Glomerular visceral epithelial cell (primary cell): Measurements from ENCODE around the gene SUPT5H.
"Not testable (repeated sequence)": the region's sequence is repeated elsewhere in the genome, so short reads cannot be mapped to it uniquely, and the experiment has no call there.

Source experiments
- DNase-seq: peaks from one replicate; pipeline ENCODE4 v3.0.0-alpha.2; 2016; ENCODE audit errors: extremely low spot score

The SUPT5H gene

GRCh38 chr19:39465956-39466747, 20.8 kb downstream of the SUPT5H start:
- no peak for DNase-seq

GRCh38 chr19:39467941-39468340, 22.6 kb downstream of the SUPT5H start:
- DNase-seq: no peak

GRCh38 chr19:39469036-39469435, 23.7 kb downstream of the SUPT5H start:
- DNase-seq: no peak

GRCh38 chr19:39469567-39469966, 24.2 kb downstream of the SUPT5H start:
- DNase-seq: no peak

- no peak for DNase-seq
Measured at GRCh38 chr19:39470724-39471339, 25.4 kb downstream of the SUPT5H start.

- DNase-seq: no peak
Measured at GRCh38 chr19:39471756-39472536, 26.6 kb downstream of the SUPT5H start.

- DNase-seq: no peak
Measured at GRCh38 chr19:39472746-39473442, 27.5 kb downstream of the SUPT5H start.

GRCh38 chr19:39473443-39473960, 28.1 kb downstream of the SUPT5H start:
- no peak for DNase-seq

GRCh38 chr19:39474139-39474620, 28.8 kb downstream of the SUPT5H start:
- DNase-seq: peak; percentile 37

GRCh38 chr19:39475748-39476147, 30.4 kb downstream of the SUPT5H start:
- no peak for DNase-seq

GRCh38 chr19:39479319-39479801, 34.0 kb downstream of the SUPT5H start:
- DNase-seq: not testable (repeated sequence)

GRCh38 chr19:39479916-39480315, 34.5 kb downstream of the SUPT5H start:
- no peak for DNase-seq

GRCh38 chr19:39480337-39481228, 35.2 kb downstream of the SUPT5H start, which contains the start of gene TIMM50:
Gene TIMM50, plus strand, starts transcription at chr19:39480838. Its CDS starts 16 bp downstream, at chr19:39480854.
- peak; percentile 95 for DNase-seq

GRCh38 chr19:39481229-39481545, 35.8 kb downstream of the SUPT5H start:
- no peak for DNase-seq

- no peak for DNase-seq
Measured at GRCh38 chr19:39481676-39482075, 36.3 kb downstream of the SUPT5H start.

- DNase-seq: no peak
Measured at GRCh38 chr19:39483141-39483540, 37.8 kb downstream of the SUPT5H start.

GRCh38 chr19:39489756-39490155, 44.4 kb downstream of the SUPT5H start:
- no peak for DNase-seq

GRCh38 chr19:39492225-39492624, 46.8 kb downstream of the SUPT5H start:
- no peak for DNase-seq

GRCh38 chr19:39492788-39493187, 47.4 kb downstream of the SUPT5H start:
- DNase-seq: no peak

- DNase-seq: no peak
Measured at GRCh38 chr19:39494661-39495060, 49.3 kb downstream of the SUPT5H start.
